Colonic mucosa (tissue), 4 donors: ENCODE data around the gene CD52. TPM values are rescaled to one million over a fixed set of nuclear protein-coding genes. Genes with fewer than 3 reads are reported as not detected.

Experiments used
- DNase-seq: peaks from one replicate; pipeline ENCODE4 v3.0.0-alpha.2; 2020
- H3K27ac ChIP-seq: fragments of 200-600 bp; one replicate; pipeline ENCODE4 v1.8.0; 2021
- H3K27me3 ChIP-seq: fragments of 200-600 bp; one replicate; pipeline ENCODE4 v1.8.0; 2021
- H3K36me3 ChIP-seq: fragments of 200-600 bp; one replicate; pipeline ENCODE4 v1.8.0; 2021
- H3K4me1 ChIP-seq: fragments of 200-600 bp; one replicate; pipeline ENCODE4 v1.8.0; 2021; ENCODE audit warnings: mild to moderate bottlenecking
- H3K4me3 ChIP-seq: fragments of 200-600 bp; one replicate; pipeline ENCODE4 v1.8.0; 2021
- H3K9ac ChIP-seq, 2 donors: one replicate each; pipeline ENCODE4 v1.7.0; 2013; ENCODE audit warnings: control low read depth in 2 of 2, low read depth in 2 of 2, low read length in 2 of 2
- H3K9me3 ChIP-seq: fragments of 200-600 bp; one replicate; pipeline ENCODE4 v1.8.0; 2021
- CTCF ChIP-seq: fragments of 200-600 bp; IDR thresholded peaks from one replicate; pipeline ENCODE4 v1.8.0; 2022; ENCODE audit warnings: antibody characterized with exemption, mild to moderate bottlenecking
- intact Hi-C: fragments of 100-400 bp; cut with DNase I; formaldehyde crosslinking; loops from one replicate; pipeline ENCODE4 v1.14.1; 2022
- total RNA-seq, 2 donors: library from RNA; stranded (reverse); fragmentation: NEBNext Ultra II Directional in 1 of 2; extraction: Animal tissue kit (Norgen Biotek cat#: 25700) in 1 of 2; gene quantifications; one replicate each; pipeline ENCODE4 v1.2.1, GENCODE V29; 2021
- donor health status: healthy.
- donor health status: DM: no; HTN: no; CAD: no.
- donor health status: DM: no; HTN: no; CAD: no.

The CD52 gene
- total RNA-seq, 2 donors from 2014 or later = 9.4 to 13.1 TPM

- Histone ChIP-seq H3K27me3 (peaks cover 19% of the 10 kb centered on the region), H3K4me3 (no peak overlapping the region), H3K9ac (peak overlapping the region in 1 of 2 donors; percentile 59), H3K9me3 (no peaks in the 10 kb centered on the region), H3K27ac (peak overlapping the region; percentile 73), H3K36me3 (no peaks in the 10 kb centered on the region), H3K4me1 (peaks cover 21% of the 10 kb centered on the region)
- intact Hi-C loops = no loop called here
- no peak for TF ChIP-seq CTCF
- DNase-seq = peak; percentile 86
Observed at GRCh38 chr1:26357121-26357602, 39.4 kb downstream of the CD52 start.

GRCh38 chr1:26358411-26359384 lies 40.9 kb downstream of the CD52 start:
- H3K9me3 ChIP-seq = no peaks in the 10 kb centered on the region
- peak overlapping the region; percentile 73 for H3K27ac ChIP-seq
- peaks cover 19% of the 10 kb centered on the region for H3K27me3 ChIP-seq
- intact Hi-C loops = no loop called here
- no peaks in the 10 kb centered on the region for H3K36me3 ChIP-seq
- no peak for TF ChIP-seq CTCF
- no peak overlapping the region for H3K4me3 ChIP-seq
- peaks cover 21% of the 10 kb centered on the region for H3K4me1 ChIP-seq
- peak; percentile 87 for DNase-seq
- peak overlapping the region in 1 of 2 donors; percentile 60 for H3K9ac ChIP-seq

- peak overlapping the region; percentile 28 for H3K4me3 ChIP-seq
- H3K4me1 ChIP-seq = peaks cover 11% of the 10 kb centered on the region
- no peaks in the 10 kb centered on the region for H3K36me3 ChIP-seq
- no peak for DNase-seq
- intact Hi-C loops = loop anchor here (5.0 kb wide), 1 partner anchor 38 kb away; no protein-coding TSS in a partner anchor
- no peak for TF ChIP-seq CTCF
- peaks cover 19% of the 10 kb centered on the region for H3K27me3 ChIP-seq
- H3K9ac ChIP-seq = peak overlapping the region; percentile 13 to 65
- no peaks in the 10 kb centered on the region for H3K9me3 ChIP-seq
- peak overlapping the region; percentile 73 for H3K27ac ChIP-seq
Observed at GRCh38 chr1:26359981-26360806, 42.4 kb downstream of the CD52 start.

- TF ChIP-seq CTCF = no peak
- Histone ChIP-seq H3K9ac (no peak overlapping the region), H3K27me3 (peaks cover 19% of the 10 kb centered on the region)
Observed at GRCh38 chr1:26360807-26361604, 43.2 kb downstream of the CD52 start.

More at GRCh38 chr1:26360807-26361604, 43.2 kb downstream of the CD52 start:
- intact Hi-C loops = loop anchor here (5.0 kb wide), 1 partner anchor 39 kb away; no protein-coding TSS in a partner anchor
- Histone ChIP-seq H3K9me3 (no peaks in the 10 kb centered on the region), H3K36me3 (no peaks in the 10 kb centered on the region), H3K27ac (no peak overlapping the region), H3K4me3 (peak overlapping the region; percentile 28), H3K4me1 (peaks cover 11% of the 10 kb centered on the region)
- DNase-seq = no peak
